Measurements from ENCODE around the gene ADD1.
A peak's percentile ranks its signal among the peaks of the same experiment; 100 is the strongest.

Gene ADD1

GRCh38 chr4:2932321-2932950 is 88.8 kb downstream of the ADD1 start:
- no peak for DNase-seq (ENCODE audit: low read depth)
- no peak for TF ChIP-seq CTCF (IDR thresholded peaks at IDR 0.05; ENCODE audit: low read depth, low read length, missing control alignments)

DNA sequence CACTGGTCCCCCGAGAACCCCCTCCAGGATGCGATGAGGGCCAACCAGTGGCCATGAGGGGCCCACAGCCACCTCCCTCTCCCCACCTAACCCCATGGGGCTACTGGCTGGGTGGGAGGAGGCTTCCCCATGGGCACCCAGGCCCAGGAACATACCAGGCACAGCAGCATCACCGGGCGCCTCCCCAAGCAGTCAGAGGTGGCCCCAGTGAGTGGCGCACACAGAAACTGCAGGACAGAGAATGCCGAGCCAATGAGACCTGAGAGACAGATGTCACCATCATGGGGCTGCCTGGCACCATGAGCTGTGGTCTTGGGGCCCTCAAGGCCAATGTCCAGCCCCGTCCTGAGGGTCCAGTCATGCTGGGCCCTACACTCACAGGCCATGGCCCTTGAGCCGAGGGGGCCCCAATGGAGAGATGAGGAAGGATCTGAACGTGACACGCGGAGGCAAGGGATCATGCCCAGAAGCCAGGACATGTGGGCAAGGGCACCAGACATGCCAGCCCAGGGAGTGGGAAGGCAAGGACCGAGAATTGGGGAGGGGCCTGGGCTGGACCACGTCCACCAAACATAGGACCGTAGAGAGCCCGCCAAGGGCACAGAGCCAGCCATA is 89.4 kb downstream of the ADD1 start:
- no peak for TF ChIP-seq CTCF (IDR thresholded peaks at IDR 0.05; ENCODE audit: low read depth, low read length, missing control alignments)
- DNase-seq (ENCODE audit: low read depth), result no peak
- H3K4me3 ChIP-seq (ENCODE audit: low read depth, low read length), result peak overlapping the region; percentile 74

More at GRCh38 chr4:2932321-2932950, 88.8 kb downstream of the ADD1 start:
- H3K4me3 ChIP-seq (ENCODE audit: low read depth, low read length), result peak overlapping the region; percentile 74

GRCh38 chr4:2933566-2934076 is 90.0 kb downstream of the ADD1 start:
- peak overlapping the region; percentile 74 for H3K4me3 ChIP-seq (ENCODE audit: low read depth, low read length)
- TF ChIP-seq CTCF (IDR thresholded peaks at IDR 0.05; ENCODE audit: low read depth, low read length, missing control alignments), result no peak
- DNase-seq (ENCODE audit: low read depth), result no peak

DNA sequence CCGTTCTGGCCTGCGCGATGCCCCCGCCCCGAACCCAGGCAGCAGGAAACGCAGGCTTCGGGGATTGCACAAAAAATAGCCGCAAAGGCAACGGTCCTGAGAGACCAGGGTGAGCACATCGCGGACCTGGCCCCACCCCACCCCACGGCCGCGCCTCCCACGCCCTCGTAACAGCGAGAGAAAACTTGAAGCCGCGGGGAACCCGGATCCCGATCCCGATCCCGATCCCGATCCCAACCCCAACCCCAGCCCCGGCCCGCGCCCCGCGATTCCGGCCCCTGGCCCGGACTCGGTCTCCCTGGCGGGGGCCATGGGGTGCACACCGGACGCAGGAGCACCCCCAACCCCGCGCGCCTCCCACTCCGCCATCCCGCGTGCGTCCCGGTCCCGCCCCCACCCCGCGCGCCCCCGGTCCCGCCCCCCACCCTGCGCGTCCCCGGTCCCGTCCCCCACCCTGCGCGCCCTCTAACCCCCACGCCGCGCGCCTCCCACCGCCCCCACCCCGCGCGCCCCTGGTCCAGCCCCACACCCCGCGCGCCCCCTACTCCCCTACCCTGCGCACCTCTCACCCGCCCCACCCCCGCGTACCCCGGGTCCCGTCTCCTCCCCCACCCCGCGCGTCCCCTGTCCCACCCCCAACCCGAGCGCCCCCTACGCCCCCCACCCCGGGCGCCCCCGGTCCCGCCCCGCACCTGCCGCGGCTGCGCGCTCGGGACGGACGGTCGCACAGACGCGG is 90.6 kb downstream of the ADD1 start:
- no peak for TF ChIP-seq CTCF (IDR thresholded peaks at IDR 0.05; ENCODE audit: low read depth, low read length, missing control alignments)
- H3K4me3 ChIP-seq (ENCODE audit: low read depth, low read length), result peak overlapping the region; percentile 93
- no peak for DNase-seq (ENCODE audit: low read depth)

DNA sequence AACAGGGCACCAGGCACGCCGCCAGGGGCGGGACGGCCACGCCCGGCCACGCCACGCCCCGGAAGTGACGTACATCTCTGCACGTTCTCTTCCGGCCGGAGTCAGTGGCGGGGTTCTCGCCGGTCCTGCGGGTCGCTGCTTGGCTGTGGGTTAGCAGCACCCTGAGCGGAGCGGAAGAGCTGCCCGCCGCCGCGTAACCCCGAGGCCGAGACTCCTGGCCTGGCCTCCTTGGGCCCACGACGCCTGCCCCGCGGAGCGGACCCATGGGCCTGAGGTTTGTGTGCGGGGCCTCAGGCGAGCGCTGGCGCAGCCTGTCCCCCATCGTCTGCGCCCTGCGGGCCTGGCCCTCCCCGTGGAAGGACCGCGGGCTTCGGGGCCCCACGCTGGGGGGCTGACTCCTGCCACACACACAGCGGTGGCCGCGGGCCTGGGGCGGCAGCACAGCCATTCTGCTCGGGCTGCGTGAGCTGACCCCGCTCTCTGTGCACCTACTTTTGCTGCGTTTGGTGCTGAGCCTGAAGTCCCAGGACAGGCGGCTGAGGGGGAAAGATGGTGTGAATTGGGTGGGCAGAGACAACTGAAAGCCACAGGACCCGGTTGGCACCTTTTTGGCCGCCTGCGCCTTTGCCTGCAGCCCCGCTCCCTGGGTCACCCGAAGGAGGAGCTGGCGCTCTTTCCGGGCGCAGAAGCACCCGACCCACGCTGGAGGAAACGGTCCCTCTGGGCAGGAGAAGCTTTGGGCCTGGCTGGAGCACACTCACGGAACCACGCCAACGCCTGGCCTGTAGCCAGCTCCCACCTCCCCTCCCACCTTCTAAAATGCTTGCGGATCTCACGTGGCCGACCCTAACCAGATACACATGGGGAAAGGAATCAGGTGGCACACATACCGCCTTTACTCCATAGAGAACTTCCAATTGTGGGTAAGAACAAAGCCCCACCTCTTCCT is 91.4 kb downstream of the ADD1 start:
- no peak for TF ChIP-seq CTCF (IDR thresholded peaks at IDR 0.05; ENCODE audit: low read depth, low read length, missing control alignments)
- peak overlapping the region; percentile 93 for H3K4me3 ChIP-seq (ENCODE audit: low read depth, low read length)
- peak; percentile 74 for DNase-seq (ENCODE audit: low read depth)

All from GM12864 (cell line).